Measurements from ENCODE around the gene AKT1S1.

AKT1S1 gene

GRCh38 chr19:49836176-49837008 lies 40.8 kb downstream of the AKT1S1 start:
- DNase-seq (ENCODE audit: low spot score) = no peak

DNA sequence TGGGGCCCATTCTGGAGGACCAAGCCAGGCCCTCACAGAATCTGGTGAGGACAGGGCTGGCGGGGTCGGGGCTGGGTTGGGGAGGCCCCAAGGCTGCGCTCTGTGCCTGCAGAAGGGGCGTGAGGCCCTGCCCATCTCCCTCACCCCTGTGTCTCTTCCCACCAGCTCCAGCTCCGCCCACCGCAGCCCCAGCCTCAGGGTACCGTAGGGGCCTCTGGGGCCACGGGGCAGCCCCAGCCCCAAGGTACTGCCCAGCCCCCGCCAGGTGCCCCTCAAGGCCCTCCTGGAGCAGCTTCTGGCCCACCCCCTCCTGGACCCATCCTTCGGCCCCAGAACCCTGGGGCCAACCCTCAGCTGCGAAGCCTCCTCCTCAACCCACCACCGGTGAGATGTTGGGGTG lies 41.6 kb downstream of the AKT1S1 start:
- no peak for DNase-seq (ENCODE audit: low spot score)

GRCh38 chr19:49833599-49833998 lies 43.6 kb downstream of the AKT1S1 start:
- DNase-seq (ENCODE audit: low spot score) = no peak

DNA sequence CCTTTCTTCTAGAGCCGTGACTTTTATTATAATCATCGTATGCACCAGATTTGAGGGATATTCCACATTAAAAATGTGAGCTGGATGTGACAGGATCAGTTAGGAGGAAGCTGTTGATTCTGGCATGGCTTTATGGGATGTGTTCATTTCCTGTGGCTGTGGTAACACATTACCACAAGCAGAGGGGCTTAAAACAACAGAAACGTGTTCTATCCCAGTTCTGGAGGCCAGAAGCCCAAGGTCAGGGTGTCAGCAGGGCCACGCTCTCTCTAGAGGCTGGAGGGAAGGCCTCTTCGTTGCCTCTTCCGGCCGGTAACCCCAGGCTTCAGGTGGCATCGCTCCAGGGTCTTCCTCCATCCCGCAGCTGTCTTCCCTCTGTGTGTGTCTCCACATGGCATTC lies 44.6 kb downstream of the AKT1S1 start:
- DNase-seq (ENCODE audit: low spot score) = no peak

- DNase-seq (ENCODE audit: low spot score) = no peak
Measured at GRCh38 chr19:49831592-49831991, 45.6 kb downstream of the AKT1S1 start.

- DNase-seq (ENCODE audit: low spot score) = no peak
Measured at GRCh38 chr19:49830766-49831165, 46.4 kb downstream of the AKT1S1 start.

- DNase-seq (ENCODE audit: low spot score) = no peak
Measured at GRCh38 chr19:49829721-49830120, 47.4 kb downstream of the AKT1S1 start.

DNA sequence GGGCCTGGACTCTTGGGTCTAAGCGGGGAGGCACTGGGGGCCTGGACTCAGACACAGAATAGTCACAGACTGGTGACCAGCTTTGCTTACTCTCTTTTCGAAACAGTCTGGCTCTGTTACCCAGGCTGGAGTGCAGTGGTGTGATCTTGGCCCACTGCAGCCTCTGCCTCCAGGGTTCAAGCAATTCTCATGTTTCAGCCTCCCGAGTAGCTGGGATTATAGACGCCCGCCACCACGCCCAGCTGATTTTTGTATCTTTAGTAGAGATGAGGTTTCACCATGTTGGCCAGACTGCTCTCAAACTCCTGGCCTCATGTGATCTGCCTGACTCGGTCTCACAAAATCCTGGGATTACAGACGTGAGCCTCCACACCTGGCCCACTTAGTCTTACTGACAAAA lies 48.0 kb downstream of the AKT1S1 start:
- no peak for DNase-seq (ENCODE audit: low spot score)

DNA sequence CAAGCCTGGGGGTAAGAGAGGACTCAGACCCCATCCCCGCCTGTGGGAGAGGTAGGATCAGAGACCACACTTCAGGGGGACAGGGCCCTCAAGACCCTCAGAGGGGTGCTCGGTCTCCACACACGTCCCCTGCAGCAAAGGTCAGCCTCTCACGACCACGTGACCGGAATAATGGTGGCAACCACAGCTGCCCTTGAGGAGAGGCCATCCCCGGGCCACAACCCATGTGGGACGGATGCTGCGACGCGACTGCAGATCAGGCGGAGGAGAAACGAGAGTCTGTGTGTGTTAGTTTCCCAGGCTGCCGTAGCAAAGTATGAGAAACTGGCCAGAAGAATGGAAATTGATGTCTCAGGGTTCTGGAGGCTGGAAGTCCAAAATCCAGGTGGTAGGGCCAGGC lies 50.1 kb downstream of the AKT1S1 start:
- DNase-seq (ENCODE audit: low spot score) = no peak

DNA sequence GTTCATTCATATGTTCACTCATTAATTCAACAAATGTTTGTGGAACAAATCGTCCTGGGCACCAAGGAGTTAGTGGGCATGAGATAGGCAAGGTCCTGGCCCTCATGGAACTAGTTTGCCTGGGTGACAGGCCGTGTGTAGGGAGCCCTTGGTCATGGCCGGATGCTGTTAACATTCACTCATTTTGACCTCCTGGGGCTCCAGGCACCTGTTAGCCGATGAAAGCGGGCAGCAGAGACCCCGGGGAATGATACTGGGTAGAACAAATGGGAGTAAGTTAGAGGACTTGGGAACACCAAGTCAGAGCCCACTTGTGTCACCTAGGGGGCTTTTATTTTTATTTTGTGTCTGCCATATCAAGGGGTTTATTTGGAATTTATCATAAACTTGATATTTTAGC lies 52.5 kb downstream of the AKT1S1 start:
- DNase-seq (ENCODE audit: low spot score) = no peak

DNA sequence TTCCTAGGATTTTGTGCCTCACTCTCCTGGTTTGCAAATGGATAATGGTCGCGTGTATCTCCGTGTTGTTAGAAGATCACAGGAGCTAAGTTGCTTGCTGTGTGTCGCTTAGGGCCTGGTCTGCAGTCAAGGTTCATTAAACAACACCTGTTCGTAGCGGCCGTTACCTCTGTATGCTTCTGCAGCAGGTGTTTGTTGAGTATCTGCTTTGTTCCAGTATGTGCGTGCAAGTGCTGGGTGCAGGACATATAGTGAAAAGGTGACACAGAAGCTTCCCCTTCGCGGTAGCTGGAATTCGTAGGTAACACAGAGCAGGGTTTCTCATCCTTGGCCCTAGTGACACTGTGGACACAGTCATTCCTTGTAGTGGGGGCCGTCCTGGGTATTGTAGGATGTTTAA lies 53.7 kb downstream of the AKT1S1 start:
- DNase-seq (ENCODE audit: low spot score) = no peak

GRCh38 chr19:49820125-49820524 lies 57.0 kb downstream of the AKT1S1 start:
- DNase-seq (ENCODE audit: low spot score) = peak; percentile 93

- peak; percentile 56 for DNase-seq (ENCODE audit: low spot score)
Measured at GRCh38 chr19:49819452-49820115, 57.6 kb downstream of the AKT1S1 start.
